Stimulated activated CD4-positive, alpha-beta T cell treated with anti-CD3 and anti-CD28 coated beads, TNF-alpha, amount 100 ng/mL, for 48 hours (primary cell): ENCODE results near the gene FGD4.

Source experiments
- DNase-seq, 3 donors: peaks; one replicate each; pipeline ENCODE4 v3.0.0-alpha.2; 2020; ENCODE audit warnings: low read depth in 3 of 3

The FGD4 gene

GRCh38 chr12:32606443-32606842, 207.1 kb downstream of the FGD4 start:
- no peak for DNase-seq

- no peak for DNase-seq
Measured at GRCh38 chr12:32609966-32610365, 210.6 kb downstream of the FGD4 start.

GRCh38 chr12:32611986-32612385, 212.6 kb downstream of the FGD4 start:
- DNase-seq = no peak

GRCh38 chr12:32612658-32613614, 213.6 kb downstream of the FGD4 start:
- no peak for DNase-seq

GRCh38 chr12:32615441-32615840, 216.1 kb downstream of the FGD4 start:
- DNase-seq = no peak

GRCh38 chr12:32617534-32617933, 218.2 kb downstream of the FGD4 start:
- no peak for DNase-seq

- DNase-seq = no peak
Measured at GRCh38 chr12:32618115-32618514, 218.8 kb downstream of the FGD4 start.

- DNase-seq = no peak
Measured at GRCh38 chr12:32627976-32628375, 228.6 kb downstream of the FGD4 start.

GRCh38 chr12:32641287-32641901, 242.0 kb downstream of the FGD4 start:
- DNase-seq = no peak

- no peak for DNase-seq
Measured at GRCh38 chr12:32644431-32644830, 245.1 kb downstream of the FGD4 start.

GRCh38 chr12:32647275-32647674, 247.9 kb downstream of the FGD4 start:
- DNase-seq = no peak

GRCh38 chr12:32650508-32650907, 251.2 kb downstream of the FGD4 start:
- no peak for DNase-seq

- no peak for DNase-seq
Measured at GRCh38 chr12:32651151-32651955, 252.0 kb downstream of the FGD4 start.

- no peak for DNase-seq
Measured at GRCh38 chr12:32651956-32652210, 252.5 kb downstream of the FGD4 start.

- no peak for DNase-seq
Measured at GRCh38 chr12:32659908-32660440, 260.6 kb downstream of the FGD4 start.

GRCh38 chr12:32661706-32662105, 262.3 kb downstream of the FGD4 start:
- no peak for DNase-seq

- no peak for DNase-seq
Measured at GRCh38 chr12:32662665-32663064, 263.3 kb downstream of the FGD4 start.

GRCh38 chr12:32666018-32666417, 266.7 kb downstream of the FGD4 start:
- no peak for DNase-seq

- DNase-seq = no peak
Measured at GRCh38 chr12:32669584-32669983, 270.2 kb downstream of the FGD4 start.

GRCh38 chr12:32671930-32672780, 272.8 kb downstream of the FGD4 start:
- no peak for DNase-seq
